ENCODE measurements around the gene PSMD9.

PSMD9 gene

GRCh38 chr12:121893961-121894460, 5.4 kb downstream of the PSMD9 start:
- H3K4me3 ChIP-seq (replicated peaks; ENCODE audit: low read depth, low read length): no peak overlapping the region
- TF ChIP-seq, protein P1, sequence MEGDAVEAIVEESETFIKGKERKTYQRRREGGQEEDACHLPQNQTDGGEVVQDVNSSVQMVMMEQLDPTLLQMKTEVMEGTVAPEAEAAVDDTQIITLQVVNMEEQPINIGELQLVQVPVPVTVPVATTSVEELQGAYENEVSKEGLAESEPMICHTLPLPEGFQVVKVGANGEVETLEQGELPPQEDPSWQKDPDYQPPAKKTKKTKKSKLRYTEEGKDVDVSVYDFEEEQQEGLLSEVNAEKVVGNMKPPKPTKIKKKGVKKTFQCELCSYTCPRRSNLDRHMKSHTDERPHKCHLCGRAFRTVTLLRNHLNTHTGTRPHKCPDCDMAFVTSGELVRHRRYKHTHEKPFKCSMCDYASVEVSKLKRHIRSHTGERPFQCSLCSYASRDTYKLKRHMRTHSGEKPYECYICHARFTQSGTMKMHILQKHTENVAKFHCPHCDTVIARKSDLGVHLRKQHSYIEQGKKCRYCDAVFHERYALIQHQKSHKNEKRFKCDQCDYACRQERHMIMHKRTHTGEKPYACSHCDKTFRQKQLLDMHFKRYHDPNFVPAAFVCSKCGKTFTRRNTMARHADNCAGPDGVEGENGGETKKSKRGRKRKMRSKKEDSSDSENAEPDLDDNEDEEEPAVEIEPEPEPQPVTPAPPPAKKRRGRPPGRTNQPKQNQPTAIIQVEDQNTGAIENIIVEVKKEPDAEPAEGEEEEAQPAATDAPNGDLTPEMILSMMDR (IDR thresholded peaks at IDR 0.05; ENCODE audit: low read depth, low read length, missing control alignments): no peak
- DNase-seq (ENCODE audit: extremely low read depth, low read depth): peak; percentile 54

DNA sequence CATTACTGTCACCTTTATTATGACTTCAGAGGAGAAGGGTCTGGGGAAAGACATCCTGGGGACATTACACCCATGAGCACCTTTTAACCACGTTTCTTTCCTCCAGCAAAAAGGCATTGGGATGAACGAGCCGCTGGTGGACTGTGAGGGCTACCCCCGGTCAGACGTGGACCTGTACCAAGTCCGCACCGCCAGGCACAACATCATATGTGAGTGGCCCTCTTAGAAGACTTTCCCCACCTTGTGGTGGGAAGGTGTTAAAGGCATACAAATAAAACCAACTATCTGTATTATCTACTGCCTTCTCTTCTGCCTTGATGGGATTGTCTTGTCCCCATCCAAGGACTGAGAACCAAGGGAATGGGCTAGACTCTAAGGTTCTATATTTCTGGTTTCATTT, 6.0 kb downstream of the PSMD9 start:
- no peak for DNase-seq (ENCODE audit: extremely low read depth, low read depth)
- no peak overlapping the region for H3K4me3 ChIP-seq (replicated peaks; ENCODE audit: low read depth, low read length)
- TF ChIP-seq, protein P1 (IDR thresholded peaks at IDR 0.05; ENCODE audit: low read depth, low read length, missing control alignments): peak; percentile 19

GRCh38 chr12:121898287-121898686, 9.7 kb downstream of the PSMD9 start:
- H3K4me3 ChIP-seq (replicated peaks; ENCODE audit: low read depth, low read length): no peak overlapping the region
- TF ChIP-seq, protein P1 (IDR thresholded peaks at IDR 0.05; ENCODE audit: low read depth, low read length, missing control alignments): no peak
- DNase-seq (ENCODE audit: extremely low read depth, low read depth): no peak

GRCh38 chr12:121899590-121899989, 11.0 kb downstream of the PSMD9 start:
- DNase-seq (ENCODE audit: extremely low read depth, low read depth): no peak
- TF ChIP-seq, protein P1 (IDR thresholded peaks at IDR 0.05; ENCODE audit: low read depth, low read length, missing control alignments): no peak
- H3K4me3 ChIP-seq (replicated peaks; ENCODE audit: low read depth, low read length): no peak overlapping the region

DNA sequence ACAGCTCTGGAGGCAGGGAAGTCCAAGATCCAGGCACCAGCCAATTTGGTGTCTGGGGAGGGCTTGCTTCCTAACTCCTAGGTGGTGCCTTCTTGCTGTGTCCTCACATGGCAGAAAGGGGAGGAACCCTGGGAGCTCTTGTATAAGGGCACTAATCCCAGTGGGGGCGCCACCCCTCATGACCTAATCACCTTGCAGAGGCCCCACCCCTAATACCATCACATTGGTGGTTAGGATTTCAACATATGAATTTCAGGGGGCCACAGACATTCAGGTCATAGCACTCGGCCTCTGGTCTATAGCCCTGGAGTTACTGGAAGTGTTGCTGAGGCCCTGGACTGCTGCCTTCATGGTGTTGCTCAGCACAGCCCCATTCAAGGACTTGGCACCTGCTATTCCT, 14.6 kb downstream of the PSMD9 start:
- TF ChIP-seq, protein P1 (IDR thresholded peaks at IDR 0.05; ENCODE audit: low read depth, low read length, missing control alignments): no peak
- DNase-seq (ENCODE audit: extremely low read depth, low read depth): no peak

GRCh38 chr12:121905746-121906145, 17.2 kb downstream of the PSMD9 start:
- DNase-seq (ENCODE audit: extremely low read depth, low read depth): no peak
- TF ChIP-seq, protein P1 (IDR thresholded peaks at IDR 0.05; ENCODE audit: low read depth, low read length, missing control alignments): no peak
- H3K4me3 ChIP-seq (replicated peaks; ENCODE audit: low read depth, low read length): no peak overlapping the region

More for the DNA sequence above, 14.6 kb downstream of the PSMD9 start:
- no peak overlapping the region for H3K4me3 ChIP-seq (replicated peaks; ENCODE audit: low read depth, low read length)

- TF ChIP-seq, protein P1 (IDR thresholded peaks at IDR 0.05; ENCODE audit: low read depth, low read length, missing control alignments): no peak
- no peak overlapping the region for H3K4me3 ChIP-seq (replicated peaks; ENCODE audit: low read depth, low read length)
- no peak for DNase-seq (ENCODE audit: extremely low read depth, low read depth)
These were observed 20.1 kb downstream of the PSMD9 start for GRCh38 chr12:121908702-121909101.

Measured in HFF-Myc (cell line).